BLaER1 treated with 17β-estradiol and CSF1 and Interleukin-3, amounts not matched to agents 10 nM and 100 nM (cell line): ENCODE results near the gene JUND.

Experiments used
- H3K27ac ChIP-seq, 11 experiments: shearing (Covaris generic); formaldehyde crosslinking; 2 replicates each; pipeline ENCODE4 v1.8.1; 2022
- H3K27me3 ChIP-seq, 11 experiments: shearing (Covaris generic); formaldehyde crosslinking; 2 replicates each; pipeline ENCODE4 v1.8.1; 2022
- H3K36me3 ChIP-seq, 11 experiments: shearing (Covaris generic); formaldehyde crosslinking; 2 replicates each; pipeline ENCODE4 v1.8.1; 2022
- H3K4me1 ChIP-seq, 10 experiments: shearing (Covaris generic); formaldehyde crosslinking; 2 replicates each; pipeline ENCODE4 v1.8.1; 2022
- H3K4me2 ChIP-seq, 11 experiments: shearing (Covaris generic); formaldehyde crosslinking; 2 replicates each; pipeline ENCODE4 v1.8.1; 2022
- H3K4me3 ChIP-seq, 10 experiments: shearing (Covaris generic); formaldehyde crosslinking; 2 replicates each; pipeline ENCODE4 v1.8.1; 2022
- H3K9ac ChIP-seq, 11 experiments: shearing (Covaris generic); formaldehyde crosslinking; 2 replicates each; pipeline ENCODE4 v1.8.1; 2022
- H3K9me3 ChIP-seq, 11 experiments: shearing (Covaris generic); formaldehyde crosslinking; replicated peaks in 1 of 11; 2 replicates each; pipeline ENCODE4 v1.8.1; 2022
- H4K20me1 ChIP-seq, 11 experiments: shearing (Covaris generic); formaldehyde crosslinking; 2 replicates each; pipeline ENCODE4 v1.8.1; 2022
- Cebpa-rat ChIP-seq, 11 experiments: shearing (Covaris generic); IDR thresholded peaks; 2 replicates each; pipeline ENCODE4 v1.8.1; 2022

The JUND gene

DNA sequence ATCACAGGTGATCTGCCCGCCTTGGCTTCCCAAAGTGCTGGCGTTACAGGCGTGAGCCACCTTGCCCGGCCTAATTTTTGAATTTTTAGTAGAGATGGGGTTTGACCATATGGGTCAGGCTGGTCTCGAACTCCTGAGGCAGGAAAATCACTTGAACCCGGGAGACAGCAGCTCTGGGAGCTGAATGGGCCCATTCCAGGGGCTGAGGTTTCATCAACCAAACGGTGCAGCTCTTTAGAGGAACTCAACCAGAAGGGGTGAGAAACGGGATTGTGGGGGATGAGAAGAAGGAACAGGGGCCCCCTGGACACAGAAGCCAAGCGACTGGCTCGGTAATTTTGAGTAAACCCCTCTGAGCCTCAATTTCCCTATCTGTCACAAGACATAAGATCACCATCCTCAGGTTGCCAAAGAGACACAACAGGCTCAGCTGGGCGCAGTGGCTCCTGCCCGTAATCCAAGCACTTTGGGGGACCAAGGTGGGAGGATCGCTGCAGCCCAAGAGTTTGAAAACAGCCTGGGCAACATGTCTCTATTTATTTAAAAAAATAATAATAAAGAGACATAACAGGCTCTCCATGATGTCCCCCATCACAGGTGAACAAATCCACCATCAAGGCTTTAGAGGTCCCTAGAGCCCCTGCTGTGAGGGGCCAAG is 7.7 kb downstream of the JUND start:
- H3K27me3 ChIP-seq: no peaks in the 10 kb centered on the region
- TF ChIP-seq Cebpa-rat (IDR thresholded peaks at IDR 0.05): no peak
- H3K27ac ChIP-seq: no peak overlapping the region
- no peak overlapping the region for H3K4me2 ChIP-seq
- no peaks in the 10 kb centered on the region for H3K9me3 ChIP-seq
- no peak overlapping the region for H3K4me3 ChIP-seq
- peaks cover 60 to 98% (median 79%) of the 10 kb centered on the region in 11 experiments for H4K20me1 ChIP-seq
- peaks cover 20 to 51% (median 41%) of the 10 kb centered on the region in 11 experiments for H3K36me3 ChIP-seq
- no peak overlapping the region for H3K9ac ChIP-seq
- peaks cover 15 to 50% (median 37%) of the 10 kb centered on the region in 10 experiments for H3K4me1 ChIP-seq

DNA sequence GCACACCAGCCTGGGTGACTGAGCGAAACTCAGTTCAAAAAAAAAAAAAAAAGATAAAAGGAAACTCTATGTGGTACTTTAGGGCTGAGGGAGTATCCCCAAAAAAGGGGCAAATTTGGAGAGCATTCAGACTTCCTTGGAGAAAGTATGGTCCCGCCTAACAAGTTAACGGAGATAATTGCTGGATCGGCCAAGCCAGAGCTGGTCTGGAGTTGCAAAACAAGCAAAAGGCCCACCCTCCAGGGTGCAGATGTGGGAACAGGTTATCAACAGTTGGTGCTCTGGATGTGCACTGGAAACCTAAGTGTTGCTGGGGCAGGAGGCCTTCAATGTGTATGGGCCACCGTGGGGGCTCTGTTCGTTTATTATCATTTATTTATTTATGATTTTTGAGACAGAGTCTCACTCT is 10.0 kb downstream of the JUND start:
- no peaks in the 10 kb centered on the region for H3K27me3 ChIP-seq
- H3K4me1 ChIP-seq: peaks cover 6 to 35% (median 26%) of the 10 kb centered on the region in 10 experiments; a peak in 19 of 20 replicates
- no peaks in the 10 kb centered on the region for H3K9me3 ChIP-seq
- H3K4me2 ChIP-seq: no peak overlapping the region
- no peak overlapping the region for H3K27ac ChIP-seq
- peaks cover 38 to 79% (median 56%) of the 10 kb centered on the region in 11 experiments for H4K20me1 ChIP-seq
- H3K4me3 ChIP-seq: no peak overlapping the region
- no peak overlapping the region for H3K9ac ChIP-seq
- H3K36me3 ChIP-seq: peaks cover 27 to 53% (median 40%) of the 10 kb centered on the region in 11 experiments
- no peak for TF ChIP-seq Cebpa-rat (IDR thresholded peaks at IDR 0.05)

DNA sequence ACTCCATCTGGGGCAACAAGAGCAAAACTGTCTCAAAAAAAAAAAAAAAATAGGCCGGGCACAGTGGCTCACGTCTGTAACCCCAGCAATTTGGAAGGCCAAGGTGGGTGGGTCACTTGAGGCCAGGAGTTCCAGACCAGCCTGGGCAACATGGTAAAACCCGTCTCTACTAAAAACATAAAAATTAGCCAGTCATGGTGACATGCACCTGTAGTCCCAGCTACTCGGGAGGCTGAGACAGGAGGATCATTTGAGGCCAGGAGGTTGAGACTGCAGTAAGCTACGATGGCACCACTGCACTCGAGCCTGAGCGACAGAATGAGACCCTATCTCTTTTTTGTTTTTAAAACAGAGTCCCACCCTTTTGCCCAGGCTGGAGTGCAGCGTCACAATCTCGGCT is 11.1 kb downstream of the JUND start:
- no peak for TF ChIP-seq Cebpa-rat (IDR thresholded peaks at IDR 0.05)
- no peaks in the 10 kb centered on the region for H3K27me3 ChIP-seq
- H3K9me3 ChIP-seq: no peaks in the 10 kb centered on the region
- no peak overlapping the region for H3K9ac ChIP-seq
- H3K27ac ChIP-seq: no peak overlapping the region
- H3K4me3 ChIP-seq: no peak overlapping the region
- H4K20me1 ChIP-seq: peaks cover 27 to 68% (median 45%) of the 10 kb centered on the region in 11 experiments
- H3K4me2 ChIP-seq: no peak overlapping the region
- peaks cover 16 to 53% (median 34%) of the 10 kb centered on the region in 11 experiments for H3K36me3 ChIP-seq
- peaks cover 13 to 36% (median 26%) of the 10 kb centered on the region in 10 experiments for H3K4me1 ChIP-seq

DNA sequence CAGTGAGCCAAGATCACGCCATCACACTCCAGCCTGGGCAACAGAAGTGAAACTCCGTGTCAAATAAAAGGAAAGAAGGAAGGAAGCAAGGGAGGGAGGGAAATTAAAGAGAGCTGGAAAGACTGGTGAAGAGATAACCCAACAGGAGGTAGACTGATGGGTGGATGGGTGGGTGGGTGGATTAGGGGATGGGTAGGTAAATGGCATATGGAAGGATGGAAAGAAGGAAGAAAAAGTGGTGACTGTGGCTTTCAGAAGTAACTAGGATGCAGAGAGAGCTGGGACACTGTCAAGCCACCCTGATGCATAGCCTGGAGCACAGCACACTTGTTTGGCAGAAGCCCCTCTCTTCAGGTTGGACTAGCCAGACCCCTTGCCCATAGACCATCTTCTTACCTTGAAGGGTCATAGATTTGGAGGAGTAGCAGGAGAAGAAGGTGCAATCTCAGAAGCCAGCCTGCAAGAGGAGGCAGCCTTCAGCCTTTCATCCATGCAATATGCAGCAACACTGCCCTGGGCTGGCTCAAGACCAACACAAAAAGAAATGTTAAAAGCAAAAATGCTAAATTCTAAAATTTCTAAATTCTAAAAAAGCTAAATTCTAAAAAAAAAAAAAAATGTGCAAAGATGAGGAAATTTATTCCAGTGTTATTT is 12.2 kb downstream of the JUND start:
- Histone ChIP-seq H3K4me3 (no peak overlapping the region), H3K27ac (no peak overlapping the region), H3K9me3 (no peaks in the 10 kb centered on the region), H3K4me2 (peak overlapping the region in 4 of 11 experiments; percentile 18 to 50 (median 24); a peak in 5 of 22 replicates), H4K20me1 (peaks cover 16 to 60% (median 34%) of the 10 kb centered on the region in 11 experiments; a peak in 19 of 22 replicates), H3K36me3 (peaks cover 8 to 54% (median 31%) of the 10 kb centered on the region in 11 experiments; a peak in 21 of 22 replicates), H3K4me1 (peaks cover 10 to 34% (median 25%) of the 10 kb centered on the region in 10 experiments), H3K27me3 (no peaks in the 10 kb centered on the region), H3K9ac (no peak overlapping the region)
- TF ChIP-seq Cebpa-rat (IDR thresholded peaks at IDR 0.05): no peak

DNA sequence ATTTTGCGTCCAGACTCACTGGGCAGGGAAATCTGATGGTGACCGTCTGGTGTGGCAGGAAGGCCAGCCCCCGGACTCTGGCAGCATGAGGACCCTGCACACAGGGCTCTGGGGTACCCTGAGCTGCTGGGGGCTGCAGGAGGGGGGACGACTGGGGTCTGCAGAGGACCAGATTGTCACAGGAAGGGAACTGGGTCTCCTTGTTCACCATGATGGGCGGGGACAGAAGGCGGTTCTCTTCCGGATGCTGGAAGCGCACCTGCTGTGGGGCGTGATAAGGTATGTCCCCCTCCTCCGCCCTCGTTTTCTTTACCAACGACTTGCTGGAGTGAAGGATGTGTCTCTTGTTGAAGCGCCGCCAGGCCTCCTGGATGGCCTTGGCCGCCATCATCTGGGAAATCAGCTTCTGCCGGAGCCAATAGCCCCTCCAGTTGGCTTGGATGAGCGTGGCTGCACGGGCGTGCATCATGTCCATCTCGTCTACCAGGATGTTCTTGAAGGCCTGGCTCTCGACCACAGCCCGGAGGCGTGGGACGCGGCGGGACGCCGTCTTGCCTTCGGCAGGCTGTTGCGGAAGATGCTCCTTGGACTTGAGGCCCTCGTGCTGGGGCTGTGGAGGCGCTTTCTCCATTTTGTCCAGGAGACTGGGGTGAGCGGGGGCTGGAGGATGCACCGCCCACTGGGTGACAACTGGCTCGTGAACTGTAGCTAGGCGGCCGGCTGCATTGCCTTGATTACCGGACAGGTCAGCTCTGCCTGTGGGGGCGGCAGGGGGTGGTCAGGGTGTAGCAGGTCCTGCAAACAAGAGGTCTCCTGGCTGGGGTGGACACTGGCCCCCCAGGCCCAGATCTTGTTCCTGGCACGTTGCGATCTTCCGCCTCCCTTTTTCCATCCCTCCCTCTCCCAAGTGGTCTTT is 14.4 kb downstream of the JUND start:
- Histone ChIP-seq H3K9ac (no peak overlapping the region), H3K36me3 (peaks cover 8 to 55% (median 25%) of the 10 kb centered on the region in 11 experiments; a peak in 21 of 22 replicates), H3K27me3 (no peaks in the 10 kb centered on the region), H3K4me2 (peak overlapping the region in 1 of 11 experiments; percentile 87; a peak in 1 of 22 replicates), H3K27ac (no peak overlapping the region), H3K4me3 (no peak overlapping the region), H3K9me3 (no peaks in the 10 kb centered on the region), H4K20me1 (peaks cover under 1 to 47% (median 14%) of the 10 kb centered on the region in 11 experiments; a peak in 11 of 22 replicates), H3K4me1 (peaks cover 10 to 40% (median 28%) of the 10 kb centered on the region in 10 experiments)
- TF ChIP-seq Cebpa-rat (IDR thresholded peaks at IDR 0.05): no peak

DNA sequence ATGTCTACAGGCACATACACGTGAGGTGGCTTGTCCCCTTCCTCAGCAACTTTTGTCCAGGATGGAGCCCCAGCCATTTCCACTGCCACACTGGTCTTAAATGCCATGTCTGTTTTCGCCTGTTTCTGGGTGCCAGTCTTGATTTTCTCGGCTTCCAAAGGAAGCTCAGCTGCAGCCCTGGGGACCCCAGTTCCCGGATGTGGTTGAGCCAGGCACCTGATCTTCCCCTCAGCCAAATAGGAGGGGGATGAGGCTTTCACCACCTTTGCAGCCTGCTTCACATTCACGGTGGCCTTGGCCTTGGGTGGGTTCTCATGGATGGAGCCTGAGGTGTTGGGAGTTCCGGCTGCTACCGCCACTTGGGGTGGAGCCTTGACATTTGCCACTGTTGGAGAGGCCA is 15.8 kb downstream of the JUND start:
- H3K27me3 ChIP-seq: no peaks in the 10 kb centered on the region
- no peak for TF ChIP-seq Cebpa-rat (IDR thresholded peaks at IDR 0.05)
- H3K27ac ChIP-seq: peak overlapping the region in 4 of 11 experiments; percentile 19 to 55 (median 50); a peak in 7 of 22 replicates
- peaks cover 12 to 44% (median 31%) of the 10 kb centered on the region in 10 experiments for H3K4me1 ChIP-seq
- H4K20me1 ChIP-seq: peaks cover 0 to 32% (median 2%) of the 10 kb centered on the region in 11 experiments; a peak in 6 of 22 replicates
- H3K4me2 ChIP-seq: peak overlapping the region in 10 of 11 experiments; percentile 51 to 91 (median 80); a peak in 20 of 22 replicates
- H3K36me3 ChIP-seq: peaks cover 8 to 55% (median 25%) of the 10 kb centered on the region in 11 experiments; a peak in 21 of 22 replicates
- no peaks in the 10 kb centered on the region for H3K9me3 ChIP-seq
- H3K4me3 ChIP-seq: peak overlapping the region in 1 of 10 experiments; percentile 16; a peak in 1 of 20 replicates
- H3K9ac ChIP-seq: peak overlapping the region in 6 of 11 experiments; percentile 27 to 58 (median 46); a peak in 8 of 22 replicates

DNA sequence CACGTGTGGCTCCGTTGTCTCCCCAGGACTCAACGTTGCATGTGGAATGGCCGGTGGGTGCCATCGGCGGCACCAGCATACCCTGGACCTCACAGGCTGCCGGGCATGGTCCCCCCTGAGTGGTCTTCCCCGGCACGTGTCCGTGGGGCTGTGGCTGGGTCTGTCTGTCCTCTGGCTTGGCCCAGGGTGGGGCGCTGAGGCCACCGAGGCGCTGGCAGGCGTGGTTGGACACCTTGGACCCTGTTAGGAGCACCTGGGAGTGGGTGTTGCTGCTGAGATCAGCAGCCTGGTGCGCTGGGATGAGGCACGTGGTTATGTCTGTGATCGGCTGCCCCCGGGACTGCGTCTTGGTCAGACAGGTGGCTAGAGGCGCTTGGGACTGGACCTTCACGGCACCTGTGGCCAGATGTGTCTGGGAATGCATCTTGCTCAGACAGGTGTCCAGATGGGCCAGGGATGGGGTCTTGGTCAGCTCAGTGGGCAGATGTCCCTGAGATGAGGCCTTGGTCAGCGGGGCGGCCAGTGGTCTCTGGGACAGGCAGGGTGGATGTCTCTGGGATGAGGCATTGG is 16.4 kb downstream of the JUND start:
- H3K36me3 ChIP-seq: peaks cover 8 to 55% (median 25%) of the 10 kb centered on the region in 11 experiments; a peak in 21 of 22 replicates
- H3K4me3 ChIP-seq: peak overlapping the region in 1 of 10 experiments; percentile 16; a peak in 1 of 20 replicates
- peak overlapping the region in 4 of 11 experiments; percentile 19 to 55 (median 50); a peak in 7 of 22 replicates for H3K27ac ChIP-seq
- peak overlapping the region in 9 of 11 experiments; percentile 59 to 91 (median 81); a peak in 18 of 22 replicates for H3K4me2 ChIP-seq
- H3K9me3 ChIP-seq: no peaks in the 10 kb centered on the region
- peaks cover 18 to 49% (median 33%) of the 10 kb centered on the region in 10 experiments for H3K4me1 ChIP-seq
- H4K20me1 ChIP-seq: peaks cover 0 to 28% (median 0%) of the 10 kb centered on the region in 11 experiments; a peak in 4 of 22 replicates
- peak overlapping the region in 6 of 11 experiments; percentile 27 to 58 (median 46); a peak in 8 of 22 replicates for H3K9ac ChIP-seq
- no peak for TF ChIP-seq Cebpa-rat (IDR thresholded peaks at IDR 0.05)
- no peaks in the 10 kb centered on the region for H3K27me3 ChIP-seq
